Stimulated activated CD4-positive, alpha-beta T cell treated with anti-CD3 and anti-CD28 coated beads, TNF-alpha, amount 100 ng/mL, for 4 hours (primary cell): Measurements from ENCODE around the gene WNT3A.

ENCODE experiments used
- DNase-seq, 3 experiments: peaks; one replicate each; pipeline ENCODE4 v3.0.0-alpha.2; 2020; ENCODE audit warnings: low read depth in 3 of 3

The WNT3A gene

GRCh38 chr1:228048659-228049298 lies 42.0 kb downstream of the WNT3A start:
- no peak for DNase-seq

DNA sequence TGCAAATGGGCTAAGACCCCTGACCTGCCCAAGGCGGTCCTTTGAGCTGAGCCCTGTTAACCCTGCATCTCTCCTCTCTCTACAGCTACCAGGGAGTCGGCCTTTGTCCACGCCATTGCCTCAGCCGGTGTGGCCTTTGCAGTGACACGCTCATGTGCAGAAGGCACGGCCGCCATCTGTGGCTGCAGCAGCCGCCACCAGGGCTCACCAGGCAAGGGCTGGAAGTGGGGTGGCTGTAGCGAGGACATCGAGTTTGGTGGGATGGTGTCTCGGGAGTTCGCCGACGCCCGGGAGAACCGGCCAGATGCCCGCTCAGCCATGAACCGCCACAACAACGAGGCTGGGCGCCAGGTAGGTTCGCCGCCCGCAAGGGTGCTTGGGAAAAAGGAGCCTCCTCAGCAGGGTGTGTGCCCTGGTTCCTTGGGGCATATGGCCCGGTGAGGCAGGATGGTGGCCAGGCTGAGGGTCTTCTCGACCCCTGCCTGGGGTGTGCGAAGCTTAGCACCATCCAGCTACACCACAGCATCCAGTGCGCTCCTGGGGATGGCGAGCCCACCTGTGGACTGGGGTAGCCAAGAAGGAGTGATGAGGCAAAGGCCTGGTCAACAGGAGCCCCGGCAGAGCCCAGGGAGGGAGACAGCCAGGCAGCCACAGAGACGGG lies 43.9 kb downstream of the WNT3A start:
- no peak for DNase-seq

GRCh38 chr1:228058172-228058948 lies 51.6 kb downstream of the WNT3A start:
- no peak for DNase-seq

- DNase-seq, result no peak
These were observed 52.3 kb downstream of the WNT3A start for GRCh38 chr1:228058949-228059633.

- peak; percentile 28 to 54 (median 30) for DNase-seq
These were observed 53.0 kb downstream of the WNT3A start for GRCh38 chr1:228059634-228060457.

- DNase-seq, result no peak
These were observed 53.8 kb downstream of the WNT3A start for GRCh38 chr1:228060458-228061190.

DNA sequence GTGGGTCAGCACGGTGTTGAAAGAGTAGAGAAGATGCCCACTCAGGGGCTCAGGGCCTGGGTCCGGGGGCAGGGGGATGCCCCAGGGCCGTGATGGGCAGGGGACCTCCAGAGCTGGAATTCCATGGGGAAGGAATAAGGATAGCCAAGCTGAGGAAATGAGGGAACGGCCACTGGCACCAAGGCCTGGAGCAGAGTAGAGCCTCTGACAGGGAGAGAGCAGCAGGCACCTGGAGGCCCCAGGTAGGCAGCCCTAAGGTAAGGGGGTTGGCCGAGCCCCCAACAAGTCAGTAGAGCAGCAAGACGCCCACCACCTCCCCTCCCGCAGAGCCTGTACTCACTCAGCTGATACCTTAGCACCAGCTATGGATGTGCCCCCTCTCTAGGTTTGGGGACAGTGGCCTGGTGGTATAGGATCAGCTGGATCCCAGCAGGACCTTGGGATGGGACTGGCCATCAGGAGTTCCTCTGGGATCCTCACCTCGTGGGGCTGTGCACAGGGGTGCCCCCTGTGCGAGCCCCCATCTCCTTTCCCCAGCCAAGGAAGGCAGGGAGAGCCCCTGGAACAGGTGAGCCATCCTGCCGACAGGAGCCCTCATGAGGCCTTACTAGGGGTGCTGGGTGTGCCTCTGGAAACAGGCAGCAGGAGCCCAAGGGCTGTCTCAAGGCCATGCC lies 54.8 kb downstream of the WNT3A start:
- no peak for DNase-seq

DNA sequence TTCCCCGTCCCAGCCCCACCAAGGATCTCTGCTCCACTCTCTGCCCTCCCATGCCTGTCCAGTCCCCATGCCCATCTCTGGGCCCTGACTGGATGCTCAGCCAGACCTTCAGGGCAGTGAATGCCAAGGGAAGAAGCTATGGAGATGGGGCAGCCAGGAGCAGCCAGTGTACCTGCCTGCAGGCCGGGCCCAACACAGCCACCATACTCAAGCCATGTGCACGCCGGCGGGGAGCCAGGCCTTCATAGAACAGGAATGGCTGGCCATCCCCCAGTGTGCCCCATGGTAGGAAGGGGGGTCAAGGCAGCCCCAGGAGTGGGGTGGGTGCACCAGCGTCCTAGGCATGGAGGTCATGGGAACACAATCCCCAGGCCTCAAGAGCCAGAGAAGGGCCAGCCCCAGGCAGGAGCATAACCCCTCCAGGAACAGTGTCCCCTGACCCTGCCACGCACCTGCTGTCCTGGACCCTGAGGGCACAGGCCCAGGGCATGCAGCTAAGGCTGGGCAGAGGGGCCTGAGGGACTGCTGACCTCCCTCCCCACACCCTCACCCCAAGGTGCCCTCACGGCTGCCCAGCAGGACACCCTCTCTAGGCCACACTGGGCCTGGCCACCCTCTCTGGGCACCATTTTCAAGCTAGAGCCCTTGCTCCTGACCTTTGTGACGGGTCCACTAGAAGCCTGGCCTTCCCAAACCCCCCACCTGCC lies 55.4 kb downstream of the WNT3A start:
- no peak for DNase-seq

DNA sequence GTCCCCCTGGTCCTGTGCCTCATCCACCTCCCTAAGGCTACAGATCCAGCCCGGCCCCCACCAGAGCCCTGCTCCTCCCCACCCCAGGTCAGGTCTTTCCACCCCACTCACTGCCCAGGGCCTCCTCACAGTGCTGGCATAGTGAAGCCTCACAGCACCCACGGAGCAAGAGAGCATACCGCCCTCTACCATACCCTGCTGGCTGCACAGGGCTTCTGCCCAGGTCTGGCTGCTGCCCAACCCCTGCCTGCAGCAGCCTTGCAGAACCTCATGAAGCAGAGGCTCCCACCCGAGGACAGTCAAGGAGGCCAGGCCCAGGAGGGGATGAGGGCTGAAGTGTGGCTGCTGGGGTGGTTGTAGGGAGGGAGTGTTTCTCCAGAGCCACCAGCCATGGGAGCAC lies 56.0 kb downstream of the WNT3A start:
- DNase-seq, result no peak

GRCh38 chr1:228063251-228064191 lies 56.7 kb downstream of the WNT3A start:
- no peak for DNase-seq

DNA sequence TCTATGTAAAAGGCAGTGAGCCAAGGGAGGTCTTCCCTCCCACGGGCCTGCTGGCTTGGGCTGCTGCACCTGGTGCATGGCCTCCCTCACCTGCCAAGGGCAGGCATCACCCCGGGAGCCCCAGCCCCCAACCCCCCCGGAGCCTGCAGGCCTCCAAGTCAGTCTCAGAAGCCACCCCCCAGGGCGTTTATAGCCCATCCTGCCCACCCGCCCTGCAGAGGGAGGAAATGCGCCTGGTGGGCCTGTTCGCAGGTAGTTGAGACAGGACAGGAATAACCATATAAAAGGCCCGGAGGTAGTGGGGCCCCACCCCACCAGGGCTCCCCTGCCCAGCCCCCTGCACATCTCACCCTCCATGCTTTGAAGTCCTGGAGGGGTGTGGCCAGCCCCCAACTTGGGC lies 57.5 kb downstream of the WNT3A start:
- DNase-seq, result no peak

DNA sequence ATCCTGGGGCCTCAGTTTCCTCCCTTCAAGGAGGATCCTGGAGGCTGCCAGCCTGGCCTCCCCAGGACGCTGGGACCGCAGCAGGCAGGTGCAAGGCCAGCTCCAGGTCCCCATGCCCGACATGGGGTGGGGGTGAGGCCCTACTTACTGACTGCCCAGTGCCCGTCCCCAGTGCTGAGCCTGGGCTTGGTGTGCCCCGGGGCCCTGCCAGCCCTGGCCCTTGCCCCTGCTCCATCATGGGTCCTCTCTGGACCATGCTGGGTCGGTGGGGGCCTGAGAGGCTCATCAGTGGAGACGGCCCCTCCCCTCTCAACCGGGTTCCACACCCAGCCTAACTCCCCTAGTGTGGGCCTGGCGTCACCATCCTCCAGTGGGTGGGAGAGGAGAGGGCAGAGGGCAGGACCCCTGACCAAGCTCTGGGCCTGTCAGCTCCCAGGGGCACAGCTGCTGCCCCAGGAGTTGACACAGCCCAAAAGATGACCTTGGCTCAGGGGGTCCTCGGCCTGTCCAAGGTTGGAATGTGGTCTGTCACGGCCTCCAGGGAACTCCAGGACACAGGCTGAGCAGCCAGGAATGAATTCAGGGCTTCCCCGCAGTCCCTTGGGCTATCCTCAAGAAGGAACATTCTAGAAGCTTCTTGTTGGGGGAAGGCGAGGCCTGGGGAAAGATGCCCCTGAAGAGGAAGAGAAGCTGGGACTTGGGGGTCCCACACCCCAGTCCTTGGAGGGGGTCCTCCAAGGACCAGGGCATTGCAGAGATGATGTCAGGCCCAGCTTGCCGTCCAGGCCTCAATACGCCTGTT lies 58.1 kb downstream of the WNT3A start:
- DNase-seq, result no peak

DNA sequence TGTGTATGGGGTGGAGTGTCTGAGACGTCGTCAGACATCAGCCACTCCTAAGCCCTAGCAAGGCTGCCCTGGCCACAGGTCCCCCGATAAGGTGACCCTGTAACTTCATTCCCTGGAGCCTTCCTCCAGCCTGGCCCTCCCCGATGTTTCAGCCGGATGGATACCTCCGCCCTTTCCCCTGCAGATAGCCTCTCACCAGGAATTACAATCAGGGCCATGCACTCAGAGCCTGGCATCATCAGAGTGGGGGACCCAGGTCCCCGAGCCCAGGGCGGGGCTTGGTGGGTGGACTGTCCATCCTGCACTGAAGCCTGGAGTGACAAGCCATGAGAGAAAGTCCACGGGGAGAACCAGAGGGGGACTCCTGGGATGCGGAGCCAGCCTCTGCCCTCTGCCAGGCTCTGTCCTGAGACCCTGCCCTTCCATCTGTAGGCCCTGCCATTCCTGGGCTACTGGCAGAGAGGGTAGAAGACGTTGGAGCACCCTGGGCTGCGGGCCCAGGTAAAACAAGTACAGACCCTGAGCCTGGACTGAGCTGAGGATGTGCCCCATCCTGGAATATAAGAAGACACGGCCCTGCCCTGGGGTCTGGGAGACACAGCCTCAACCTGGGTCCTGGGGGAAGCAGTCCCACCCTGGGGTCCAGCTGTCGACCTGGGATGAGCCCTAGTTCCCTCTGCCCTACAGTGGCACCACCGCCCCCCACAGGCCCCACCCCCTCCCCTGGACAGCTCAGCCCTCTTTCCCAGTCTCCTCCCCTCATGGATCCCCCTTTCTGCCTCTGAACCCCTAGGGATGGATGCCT lies 58.9 kb downstream of the WNT3A start:
- DNase-seq, result no peak

GRCh38 chr1:228066416-228066815 lies 59.6 kb downstream of the WNT3A start:
- DNase-seq, result no peak

GRCh38 chr1:228066891-228067654 lies 60.3 kb downstream of the WNT3A start:
- no peak for DNase-seq

DNA sequence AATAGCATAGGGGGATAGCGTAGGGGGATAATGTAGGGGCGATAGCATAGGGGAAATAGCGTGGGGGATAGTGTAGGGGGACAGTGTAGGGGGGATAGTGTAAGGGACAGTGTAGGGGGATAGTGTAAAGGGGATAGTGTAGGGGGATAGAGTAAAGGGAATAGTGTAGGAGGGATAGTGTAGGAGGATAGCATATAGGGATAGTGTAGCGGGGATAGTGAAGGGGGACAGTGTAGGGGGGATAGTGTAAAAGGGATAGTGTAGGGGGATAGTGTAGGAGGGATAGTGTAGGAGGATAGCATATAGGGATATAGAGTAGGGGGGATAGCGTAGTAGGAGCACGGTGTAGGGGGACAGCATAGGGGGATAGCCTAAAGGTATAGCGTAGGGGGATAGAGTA lies 61.6 kb downstream of the WNT3A start:
- no peak for DNase-seq
